ENCODE results near the gene E2F6.

- TF ChIP-seq CTCF (IDR thresholded peaks at IDR 0.05) = no peak
- no peak for TF ChIP-seq EP300 (IDR thresholded peaks at IDR 0.05)
Measured at GRCh38 chr2:11416931-11417330, 49.0 kb downstream of the E2F6 start.

All from gastroesophageal sphincter (tissue), 3 donors.